KMS-11 (cell line): ENCODE results near the gene GRID2.

Experiments used
- H2AFZ ChIP-seq: fragments of 200-600 bp; sonication (generic); 2 replicates; pipeline ENCODE4 v1.6.1; 2016; ENCODE audit warnings: antibody characterized with exemption, mixed run types, low read depth
- H3K27ac ChIP-seq: fragments of 200-600 bp; sonication (generic); 2 replicates; pipeline ENCODE4 v1.6.1; 2016; ENCODE audit warnings: mild to moderate bottlenecking, mixed run types
- H3K27me3 ChIP-seq: fragments of 200-600 bp; sonication (generic); 2 replicates; pipeline ENCODE4 v1.6.1; 2017; ENCODE audit warnings: mild to moderate bottlenecking, low read depth, mixed run types, moderate library complexity; ENCODE audit not compliant: insufficient read depth
- H3K36me3 ChIP-seq: fragments of 200-600 bp; sonication (generic); 2 replicates; pipeline ENCODE4 v1.6.1; 2017; ENCODE audit warnings: mild to moderate bottlenecking, mixed run types; ENCODE audit not compliant: insufficient read depth
- H3K4me1 ChIP-seq: fragments of 200-600 bp; sonication (generic); 2 replicates; pipeline ENCODE4 v1.6.1; 2016; ENCODE audit warnings: mild to moderate bottlenecking, low read depth, mixed run types; ENCODE audit not compliant: poor library complexity, severe bottlenecking
- H3K4me2 ChIP-seq: fragments of 200-600 bp; sonication (generic); 2 replicates; pipeline ENCODE4 v1.7.0; 2016; ENCODE audit warnings: mild to moderate bottlenecking, mixed run types
- H3K4me3 ChIP-seq: fragments of 200-600 bp; sonication (generic); IDR thresholded peaks from 2 replicates; pipeline ENCODE4 v1.6.1; 2017; ENCODE audit warnings: low read depth, low read length, mixed read lengths; ENCODE audit not compliant: insufficient read depth
- H3K79me2 ChIP-seq: fragments of 200-600 bp; sonication (generic); 2 replicates; pipeline ENCODE4 v1.6.1; 2016; ENCODE audit warnings: low read depth, mixed run types; ENCODE audit not compliant: insufficient read depth
- H3K9ac ChIP-seq: fragments of 200-600 bp; sonication (generic); 2 replicates; pipeline ENCODE4 v1.6.1; 2016; ENCODE audit warnings: mild to moderate bottlenecking, mixed run types
- H4K20me1 ChIP-seq: fragments of 200-600 bp; sonication (generic); 2 replicates; pipeline ENCODE4 v1.6.1; 2016; ENCODE audit warnings: mild to moderate bottlenecking, mixed run types; ENCODE audit not compliant: insufficient read depth
- CTCF ChIP-seq: fragments of 200-600 bp; sonication (generic); conservative IDR thresholded peaks from 2 replicates; pipeline ENCODE4 v1.6.1; 2017; ENCODE audit warnings: low read depth, mild to moderate bottlenecking, antibody characterized with exemption, low read length, moderate library complexity, mixed read lengths

GRID2 gene

DNA sequence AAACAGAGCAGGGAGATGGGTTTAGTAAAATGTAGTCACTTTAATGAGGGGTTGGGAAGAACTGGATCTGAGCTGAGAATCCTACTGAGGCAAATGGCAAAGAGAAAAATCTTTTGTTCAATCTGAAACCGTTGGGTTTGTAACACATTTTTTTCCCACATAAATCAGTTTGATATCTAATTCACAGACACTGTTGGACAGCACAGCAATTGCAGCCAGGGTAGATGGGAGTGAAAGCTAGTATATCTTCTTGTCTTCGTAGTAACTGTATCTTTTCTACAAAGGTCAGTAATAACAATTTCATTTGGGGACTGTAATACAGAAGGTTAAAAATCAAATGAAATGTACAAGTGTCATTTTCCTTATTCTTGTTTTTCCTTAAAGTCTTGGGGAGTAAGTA, 875.3 kb downstream of the GRID2 start:
- no peaks in the 10 kb centered on the region for H3K36me3 ChIP-seq
- no peaks in the 10 kb centered on the region for H3K79me2 ChIP-seq
- no peak overlapping the region for H3K9ac ChIP-seq
- H3K4me1 ChIP-seq: no peaks in the 10 kb centered on the region
- no peak overlapping the region for H3K27ac ChIP-seq
- no peak overlapping the region for H2AFZ ChIP-seq
- H4K20me1 ChIP-seq: no peaks in the 10 kb centered on the region
- no peak for TF ChIP-seq CTCF
- no peak overlapping the region for H3K4me3 ChIP-seq
- no peaks in the 10 kb centered on the region for H3K27me3 ChIP-seq
- H3K4me2 ChIP-seq: no peak overlapping the region

DNA sequence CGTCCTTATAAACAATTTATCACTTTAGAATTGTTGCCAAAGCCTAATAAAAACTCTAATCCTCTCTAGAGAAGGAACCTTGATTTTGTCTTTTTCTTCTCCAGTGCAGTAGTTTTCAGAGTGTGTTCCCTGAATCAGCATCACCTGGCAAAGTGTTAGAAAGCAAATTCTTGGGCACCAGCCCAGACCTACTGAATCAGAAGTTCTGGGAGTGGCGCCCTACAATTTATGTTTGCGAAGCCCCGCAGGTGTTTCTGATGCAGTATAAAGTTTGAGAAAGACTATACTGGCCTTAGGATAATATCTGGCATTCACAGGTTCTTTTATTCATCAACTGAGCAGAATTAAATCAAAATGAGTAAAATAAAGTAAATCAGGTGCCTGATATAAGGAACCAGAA, 879.0 kb downstream of the GRID2 start:
- Histone ChIP-seq H3K4me2 (no peak overlapping the region), H3K79me2 (no peaks in the 10 kb centered on the region), H4K20me1 (no peaks in the 10 kb centered on the region), H3K4me1 (no peaks in the 10 kb centered on the region), H3K27me3 (no peaks in the 10 kb centered on the region), H2AFZ (no peak overlapping the region), H3K36me3 (no peaks in the 10 kb centered on the region), H3K4me3 (no peak overlapping the region), H3K27ac (no peak overlapping the region), H3K9ac (no peak overlapping the region)
- TF ChIP-seq CTCF: no peak

DNA sequence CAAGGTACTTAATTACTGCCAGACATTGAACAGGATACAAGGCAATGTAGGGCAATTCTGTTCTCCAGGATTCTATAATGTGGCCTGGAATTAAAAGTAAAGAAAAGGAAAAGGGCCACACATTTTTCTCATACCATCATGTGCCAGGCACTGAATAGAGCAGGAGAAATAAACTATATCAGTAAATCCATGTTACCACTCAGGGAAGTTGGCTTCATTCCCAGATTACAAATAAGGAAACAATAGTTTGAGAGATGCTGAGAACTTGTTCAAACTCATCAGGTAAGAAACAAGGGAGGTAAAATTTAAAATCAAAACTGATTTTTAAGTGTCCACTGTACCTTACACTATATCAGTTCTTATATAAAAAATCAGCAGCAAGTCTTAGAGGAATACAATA, 879.8 kb downstream of the GRID2 start:
- no peaks in the 10 kb centered on the region for H3K36me3 ChIP-seq
- no peak overlapping the region for H3K4me2 ChIP-seq
- no peak overlapping the region for H3K4me3 ChIP-seq
- no peak overlapping the region for H2AFZ ChIP-seq
- H3K27ac ChIP-seq: no peak overlapping the region
- H3K9ac ChIP-seq: no peak overlapping the region
- H3K79me2 ChIP-seq: no peaks in the 10 kb centered on the region
- no peaks in the 10 kb centered on the region for H3K27me3 ChIP-seq
- no peaks in the 10 kb centered on the region for H3K4me1 ChIP-seq
- no peak for TF ChIP-seq CTCF
- H4K20me1 ChIP-seq: no peaks in the 10 kb centered on the region

- H3K4me2 ChIP-seq: no peak overlapping the region
- no peaks in the 10 kb centered on the region for H4K20me1 ChIP-seq
- H3K27ac ChIP-seq: no peak overlapping the region
- H2AFZ ChIP-seq: no peak overlapping the region
- H3K9ac ChIP-seq: no peak overlapping the region
- no peaks in the 10 kb centered on the region for H3K36me3 ChIP-seq
- no peaks in the 10 kb centered on the region for H3K79me2 ChIP-seq
- no peak overlapping the region for H3K4me3 ChIP-seq
- no peak for TF ChIP-seq CTCF
- no peaks in the 10 kb centered on the region for H3K4me1 ChIP-seq
- no peaks in the 10 kb centered on the region for H3K27me3 ChIP-seq
Measured at GRCh38 chr4:93184053-93184452, 880.3 kb downstream of the GRID2 start.

- Histone ChIP-seq H4K20me1 (no peaks in the 10 kb centered on the region), H3K4me3 (no peak overlapping the region), H3K79me2 (no peaks in the 10 kb centered on the region), H3K27me3 (no peaks in the 10 kb centered on the region), H3K4me1 (no peaks in the 10 kb centered on the region), H2AFZ (no peak overlapping the region), H3K36me3 (no peaks in the 10 kb centered on the region), H3K27ac (no peak overlapping the region), H3K9ac (no peak overlapping the region), H3K4me2 (no peak overlapping the region)
- no peak for TF ChIP-seq CTCF
Measured at GRCh38 chr4:93186846-93187245, 883.1 kb downstream of the GRID2 start.
